Activated CD4-positive, alpha-beta T cell treated with anti-CD3 and anti-CD28 coated beads for 1 hour (primary cell): ENCODE measurements around the gene COL12A1.

Experiments
- DNase-seq: peaks from one replicate; pipeline ENCODE4 v3.0.0-alpha.2; 2020

The COL12A1 gene

GRCh38 chr6:75135876-75136275, 70.0 kb downstream of the COL12A1 start:
- DNase-seq, result no peak

- DNase-seq, result no peak
Measured at GRCh38 chr6:75135450-75135849, 70.4 kb downstream of the COL12A1 start.

- no peak for DNase-seq
Measured at GRCh38 chr6:75130784-75131183, 75.1 kb downstream of the COL12A1 start.

- DNase-seq, result no peak
Measured at GRCh38 chr6:75128878-75129570, 76.8 kb downstream of the COL12A1 start.

- no peak for DNase-seq
Measured at GRCh38 chr6:75126518-75126917, 79.3 kb downstream of the COL12A1 start.

GRCh38 chr6:75124983-75125382, 80.9 kb downstream of the COL12A1 start:
- no peak for DNase-seq

GRCh38 chr6:75124085-75124484, 81.8 kb downstream of the COL12A1 start:
- no peak for DNase-seq

- no peak for DNase-seq
Measured at GRCh38 chr6:75118925-75119515, 86.8 kb downstream of the COL12A1 start.

GRCh38 chr6:75117701-75118100, 88.2 kb downstream of the COL12A1 start:
- no peak for DNase-seq

GRCh38 chr6:75116946-75117345, 88.9 kb downstream of the COL12A1 start:
- no peak for DNase-seq

GRCh38 chr6:75115481-75115880, 90.4 kb downstream of the COL12A1 start:
- DNase-seq, result no peak

- no peak for DNase-seq
Measured at GRCh38 chr6:75114806-75115205, 91.0 kb downstream of the COL12A1 start.

- DNase-seq, result no peak
Measured at GRCh38 chr6:75114195-75114594, 91.7 kb downstream of the COL12A1 start.

GRCh38 chr6:75113446-75113845, 92.4 kb downstream of the COL12A1 start:
- DNase-seq, result no peak

- no peak for DNase-seq
Measured at GRCh38 chr6:75109765-75110164, 96.1 kb downstream of the COL12A1 start.

GRCh38 chr6:75109022-75109421, 96.8 kb downstream of the COL12A1 start:
- DNase-seq, result no peak

GRCh38 chr6:75108333-75108974, 97.4 kb downstream of the COL12A1 start:
- no peak for DNase-seq

GRCh38 chr6:75107913-75108312, 97.9 kb downstream of the COL12A1 start:
- no peak for DNase-seq

- DNase-seq, result no peak
Measured at GRCh38 chr6:75106426-75106825, 99.4 kb downstream of the COL12A1 start.

- DNase-seq, result no peak
Measured at GRCh38 chr6:75103431-75103830, 102.4 kb downstream of the COL12A1 start.

- DNase-seq, result no peak
Measured at GRCh38 chr6:75102301-75102700, 103.6 kb downstream of the COL12A1 start.

GRCh38 chr6:75101896-75102295, 104.0 kb downstream of the COL12A1 start:
- DNase-seq, result no peak

GRCh38 chr6:75098709-75099108, 107.1 kb downstream of the COL12A1 start:
- no peak for DNase-seq

GRCh38 chr6:75096966-75097365, 108.9 kb downstream of the COL12A1 start:
- DNase-seq, result no peak
